Left cardiac atrium (tissue), 4 donors: Measurements from ENCODE around the gene LRIT1. TPM values are rescaled to one million over a fixed set of nuclear protein-coding genes. Genes with fewer than 3 reads are reported as not detected.

Experiments
- ATAC-seq, 2 donors: fragments of 200-7000 bp; cut with Tn5 transposase; one replicate each; pipeline ENCODE4 v1.9.1; 2020; ENCODE audit warnings: mild to moderate bottlenecking in 2 of 2, moderate library complexity in 2 of 2
- DNase-seq: peaks from one replicate; pipeline ENCODE4 v3.0.0-alpha.2; 2020
- intact Hi-C, 2 donors: fragments of 100-400 bp; cut with DNase I; formaldehyde crosslinking; loops; one replicate each; pipeline versions ENCODE4 v1.14.1 to v1.15.1; 2022 to 2023
- total RNA-seq, 2 donors: library from RNA; stranded (reverse); fragmentation: NEBNext Ultra II Directional; extraction: Animal tissue kit (Norgen Biotek cat#: 25700); gene quantifications; one replicate each; pipeline ENCODE4 v1.2.1, GENCODE V29; 2021
- donor health status: DM: no; HTN: yes; CAD: no.
- donor health status: DM: no; HTN: yes; CAD: no; lungs with severe emphysema.
- donor health status: DM: yes; HTN: yes; CAD: no.
- donor health status: Dilated cardiomyopathy.

Gene LRIT1
- total RNA-seq, 2 donors from 2014 or later = not detected

- no peak for ATAC-seq
- DNase-seq = no peak
- intact Hi-C loops = no loop called here
Observed at GRCh38 chr10:84224411-84225028, 16.8 kb downstream of the LRIT1 start.

GRCh38 chr10:84221916-84222315 is 19.4 kb downstream of the LRIT1 start:
- no peak for DNase-seq
- no peak for ATAC-seq
- intact Hi-C loops = no loop called here

- intact Hi-C loops = no loop called here
- ATAC-seq (no peak), DNase-seq (no peak)
Observed at GRCh38 chr10:84217746-84218145, 23.6 kb downstream of the LRIT1 start.

GRCh38 chr10:84216834-84217233 is 24.5 kb downstream of the LRIT1 start:
- intact Hi-C loops = no loop called here
- no peak for ATAC-seq

GRCh38 chr10:84214612-84215235 is 26.6 kb downstream of the LRIT1 start:
- DNase-seq (no peak), ATAC-seq (peak in 1 of 2 donors; percentile 33)
- intact Hi-C loops = no loop called here

More at GRCh38 chr10:84216834-84217233, 24.5 kb downstream of the LRIT1 start:
- no peak for DNase-seq

- ATAC-seq = no peak
- intact Hi-C loops = no loop called here
- DNase-seq = no peak
Observed at GRCh38 chr10:84214046-84214572, 27.2 kb downstream of the LRIT1 start.

GRCh38 chr10:84213076-84213475 is 28.3 kb downstream of the LRIT1 start:
- intact Hi-C loops = no loop called here
- ATAC-seq (no peak), DNase-seq (no peak)

- intact Hi-C loops = no loop called here
- ATAC-seq (no peak), DNase-seq (no peak)
Observed at GRCh38 chr10:84212014-84212413, 29.3 kb downstream of the LRIT1 start.

GRCh38 chr10:84211566-84211965 is 29.8 kb downstream of the LRIT1 start:
- no peak for ATAC-seq
- DNase-seq = no peak
- intact Hi-C loops = no loop called here

GRCh38 chr10:84208023-84208422 is 33.3 kb downstream of the LRIT1 start:
- no peak for ATAC-seq
- intact Hi-C loops = no loop called here

GRCh38 chr10:84205853-84206525 is 35.4 kb downstream of the LRIT1 start:
- intact Hi-C loops = no loop called here
- ATAC-seq = no peak
- DNase-seq = no peak

More at GRCh38 chr10:84208023-84208422, 33.3 kb downstream of the LRIT1 start:
- DNase-seq = no peak

GRCh38 chr10:84205049-84205852 is 36.1 kb downstream of the LRIT1 start:
- ATAC-seq (peak; percentile 53 to 70), DNase-seq (no peak)
- intact Hi-C loops = no loop called here

GRCh38 chr10:84204610-84205009 is 36.7 kb downstream of the LRIT1 start:
- no peak for DNase-seq
- no peak for ATAC-seq
- intact Hi-C loops = no loop called here

GRCh38 chr10:84204122-84204521 is 37.2 kb downstream of the LRIT1 start:
- ATAC-seq (peak in 1 of 2 donors; percentile 18), DNase-seq (no peak)
- intact Hi-C loops = no loop called here

GRCh38 chr10:84202349-84202748 is 39.0 kb downstream of the LRIT1 start:
- ATAC-seq (no peak), DNase-seq (no peak)
- intact Hi-C loops = no loop called here

- ATAC-seq = no peak
- intact Hi-C loops = no loop called here
- DNase-seq = no peak
Observed at GRCh38 chr10:84201682-84202081, 39.7 kb downstream of the LRIT1 start.

- no peak for ATAC-seq
- no peak for DNase-seq
- intact Hi-C loops = no loop called here
Observed at GRCh38 chr10:84201244-84201606, 40.1 kb downstream of the LRIT1 start.

- no peak for DNase-seq
- no peak for ATAC-seq
- intact Hi-C loops = no loop called here
Observed at GRCh38 chr10:84200537-84201243, 40.7 kb downstream of the LRIT1 start.
